PC-9 (cell line): ENCODE measurements around the gene OCSTAMP. TPM values are rescaled to one million over a fixed set of nuclear protein-coding genes. Genes with fewer than 3 reads are reported as not detected.

Experiments used
- BruUV-seq: library from RNA; stranded (reverse); fragments of 400-500 nt; replicated peaks from 2 replicates; lab custom pipeline; 2021; lab: Mats Ljungman, UMichigan
- CTCF ChIA-PET: fragments of 300-600 bp; sonication (Branson Sonifier 250); formaldehyde crosslinking; loops from one replicate; lab custom pipeline; 2022; ENCODE audit warnings: antibody characterized with exemption; lab: Charles Lee
- POLR2A ChIA-PET: fragments of 300-600 bp; sonication (Branson Sonifier 250); formaldehyde crosslinking; loops from one replicate; lab custom pipeline; 2022; ENCODE audit warnings: antibody characterized with exemption; ENCODE audit not compliant: unreplicated experiment; lab: Charles Lee
- DNase-seq, 2 experiments: peaks; one replicate each; pipeline versions ENCODE4 v3.0.0 to v3.0.0-alpha.2; 2015 to 2022; ENCODE audit warnings: mixed read lengths in 1 of 2
- H2AFZ ChIP-seq: fragments of 200-600 bp; sonication (generic); 2 replicates; pipeline ENCODE4 v1.8.1; 2017; ENCODE audit warnings: antibody characterized with exemption
- H3F3A ChIP-seq: fragments of 200-600 bp; sonication (generic); 2 replicates; pipeline ENCODE4 v1.8.1; 2017; ENCODE audit warnings: antibody characterized with exemption, mild to moderate bottlenecking, low read depth; ENCODE audit not compliant: insufficient read depth
- H3K27ac ChIP-seq: fragments of 200-600 bp; sonication (generic); 2 replicates; pipeline ENCODE4 v1.6.1; 2016; ENCODE audit warnings: mixed run types
- H3K27me3 ChIP-seq: fragments of 200-600 bp; sonication (generic); 2 replicates; pipeline ENCODE4 v1.6.1; 2016; ENCODE audit warnings: low read depth, mixed run types; ENCODE audit not compliant: insufficient read depth
- H3K36me3 ChIP-seq: fragments of 200-600 bp; sonication (generic); 2 replicates; pipeline ENCODE4 v1.6.1; 2016; ENCODE audit warnings: low read depth, mixed run types
- H3K4me1 ChIP-seq: fragments of 200-600 bp; sonication (generic); replicated peaks from 2 replicates; pipeline ENCODE4 v1.6.1; 2016; ENCODE audit warnings: mixed run types; ENCODE audit not compliant: insufficient read depth
- H3K4me2 ChIP-seq: fragments of 200-600 bp; sonication (generic); 2 replicates; pipeline ENCODE4 v1.6.1; 2017; ENCODE audit warnings: mixed run types
- H3K4me3 ChIP-seq: fragments of 200-600 bp; sonication (generic); 2 replicates; pipeline ENCODE4 v1.6.1; 2016; ENCODE audit warnings: mixed run types
- H3K79me2 ChIP-seq: fragments of 200-600 bp; sonication (generic); 2 replicates; pipeline ENCODE4 v1.6.1; 2017; ENCODE audit warnings: low read depth, mixed run types
- H3K9me2 ChIP-seq: fragments of 200-600 bp; sonication (generic); 2 replicates; pipeline ENCODE4 v1.8.1; 2017; ENCODE audit warnings: mild to moderate bottlenecking; ENCODE audit not compliant: insufficient read depth
- H3K9me3 ChIP-seq: fragments of 200-600 bp; sonication (generic); 2 replicates; pipeline ENCODE4 v1.8.1; 2016; ENCODE audit warnings: low read depth; ENCODE audit not compliant: insufficient read depth
- H4K20me1 ChIP-seq: fragments of 200-600 bp; sonication (generic); 2 replicates; pipeline ENCODE4 v1.8.1; 2017; ENCODE audit not compliant: insufficient read depth
- EZH2 ChIP-seq: fragments of 200-600 bp; sonication (generic); IDR thresholded peaks from 2 replicates; pipeline ENCODE4 v1.8.0; 2017; ENCODE audit warnings: antibody characterized with exemption, low read depth
- intact Hi-C: fragments of 100-400 bp; cut with micrococcal nuclease; formaldehyde crosslinking; loops from one replicate; pipeline ENCODE4 v1.10.0; 2022; ENCODE audit not compliant: unreplicated experiment
- total RNA-seq: library from RNA; stranded (reverse); gene quantifications from 2 replicates; pipeline ENCODE4 v1.2.3, GENCODE V29; 2021
- TF ChIP-seq, protein P1 (sequence below): fragments of 200-600 bp; sonication (generic); conservative IDR thresholded peaks from 2 replicates; pipeline ENCODE4 v1.6.1; 2017; ENCODE audit warnings: mixed run types, antibody characterized with exemption, mild to moderate bottlenecking, moderate library complexity

Gene OCSTAMP
- total RNA-seq, 1 experiment from 2014 or later: not detected

DNA sequence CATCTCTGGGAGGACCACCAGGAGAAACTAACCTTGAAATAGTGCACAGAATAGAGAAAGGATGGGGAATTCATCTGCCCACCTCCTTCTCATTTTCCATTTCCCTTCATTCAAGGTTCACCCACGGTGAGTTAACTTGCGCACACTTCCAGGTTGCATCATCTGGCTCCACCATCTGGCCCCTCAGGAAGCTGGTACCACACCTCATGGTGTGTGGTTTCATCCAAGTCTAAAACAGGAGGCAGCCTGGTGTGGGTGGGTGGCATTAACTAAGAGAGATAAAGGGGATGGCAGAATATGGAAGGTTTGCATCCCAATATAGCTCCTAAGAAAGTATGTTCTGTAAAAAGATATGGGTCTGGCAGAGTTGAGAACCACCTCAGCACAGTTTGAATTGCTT lies 40.9 kb downstream of the OCSTAMP start:
- H3F3A ChIP-seq: no peaks in the 10 kb centered on the region
- ChIA-PET POLR2A (no interaction called here), CTCF (interaction anchor here (0.6 kb wide), 1 partner anchor 709 kb away, joined by 3 read pairs; no protein-coding TSS in a partner anchor)
- no peak overlapping the region for H2AFZ ChIP-seq
- no peaks in the 10 kb centered on the region for H3K9me2 ChIP-seq
- no peak overlapping the region for H3K4me3 ChIP-seq
- H3K4me1 ChIP-seq: no peaks in the 10 kb centered on the region
- H3K79me2 ChIP-seq: no peaks in the 10 kb centered on the region
- H3K36me3 ChIP-seq: no peaks in the 10 kb centered on the region
- TF ChIP-seq, protein P1, sequence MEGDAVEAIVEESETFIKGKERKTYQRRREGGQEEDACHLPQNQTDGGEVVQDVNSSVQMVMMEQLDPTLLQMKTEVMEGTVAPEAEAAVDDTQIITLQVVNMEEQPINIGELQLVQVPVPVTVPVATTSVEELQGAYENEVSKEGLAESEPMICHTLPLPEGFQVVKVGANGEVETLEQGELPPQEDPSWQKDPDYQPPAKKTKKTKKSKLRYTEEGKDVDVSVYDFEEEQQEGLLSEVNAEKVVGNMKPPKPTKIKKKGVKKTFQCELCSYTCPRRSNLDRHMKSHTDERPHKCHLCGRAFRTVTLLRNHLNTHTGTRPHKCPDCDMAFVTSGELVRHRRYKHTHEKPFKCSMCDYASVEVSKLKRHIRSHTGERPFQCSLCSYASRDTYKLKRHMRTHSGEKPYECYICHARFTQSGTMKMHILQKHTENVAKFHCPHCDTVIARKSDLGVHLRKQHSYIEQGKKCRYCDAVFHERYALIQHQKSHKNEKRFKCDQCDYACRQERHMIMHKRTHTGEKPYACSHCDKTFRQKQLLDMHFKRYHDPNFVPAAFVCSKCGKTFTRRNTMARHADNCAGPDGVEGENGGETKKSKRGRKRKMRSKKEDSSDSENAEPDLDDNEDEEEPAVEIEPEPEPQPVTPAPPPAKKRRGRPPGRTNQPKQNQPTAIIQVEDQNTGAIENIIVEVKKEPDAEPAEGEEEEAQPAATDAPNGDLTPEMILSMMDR: no peak
- no peak for TF ChIP-seq EZH2
- no peaks in the 10 kb centered on the region for H3K9me3 ChIP-seq
- 0 out of 2 replicates have a peak, but pooled peaks cover 5% of the 10 kb centered on the region for H4K20me1 ChIP-seq
- BruUV-seq: no TSS peak
- peaks cover 79% of the 10 kb centered on the region for H3K27me3 ChIP-seq
- intact Hi-C loops: no loop called here
- H3K4me2 ChIP-seq: no peak overlapping the region
- no peak overlapping the region for H3K27ac ChIP-seq
- no peak for DNase-seq

DNA sequence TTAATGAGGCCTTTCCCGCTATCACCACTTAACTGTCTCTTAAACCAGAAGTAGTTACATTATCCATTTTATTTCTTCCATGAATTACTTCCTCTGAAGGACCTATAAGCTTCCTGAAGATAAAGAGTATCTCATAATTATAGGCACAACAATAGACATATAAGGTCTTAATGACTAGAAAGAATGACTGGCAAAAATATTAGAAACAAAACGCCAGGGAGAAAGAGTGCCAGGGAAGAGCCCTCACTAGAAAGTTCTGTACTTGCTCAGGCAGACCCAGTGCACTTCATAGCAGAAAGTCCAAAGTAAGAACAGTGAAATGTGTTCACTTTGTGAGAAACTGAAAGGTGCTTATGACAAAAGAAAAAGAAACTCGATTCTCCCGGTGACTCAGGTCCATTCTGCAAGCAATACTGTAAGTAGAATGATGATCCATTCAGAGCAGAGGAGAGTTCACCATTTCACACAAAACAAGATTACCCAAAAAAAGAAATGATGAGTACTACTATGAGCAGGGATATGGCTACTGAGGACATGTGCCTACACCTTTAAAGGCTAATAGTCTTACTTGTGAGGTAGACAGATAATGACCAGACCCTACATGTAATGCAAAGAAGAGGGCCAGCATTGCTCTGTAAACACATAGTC lies 42.6 kb downstream of the OCSTAMP start:
- intact Hi-C loops: no loop called here
- Histone ChIP-seq H3K27ac (no peak overlapping the region), H3K9me2 (no peaks in the 10 kb centered on the region), H3F3A (no peaks in the 10 kb centered on the region), H2AFZ (no peak overlapping the region), H4K20me1 (0 out of 2 replicates have a peak, but pooled peaks cover 5% of the 10 kb centered on the region), H3K27me3 (peaks cover 64% of the 10 kb centered on the region), H3K4me3 (no peak overlapping the region), H3K9me3 (0 out of 2 replicates have a peak, but pooled peaks cover 4% of the 10 kb centered on the region), H3K4me2 (no peak overlapping the region), H3K79me2 (no peaks in the 10 kb centered on the region), H3K36me3 (no peaks in the 10 kb centered on the region), H3K4me1 (no peaks in the 10 kb centered on the region)
- CTCF ChIA-PET: no interaction called here
- no TSS peak for BruUV-seq
- no peak for DNase-seq
- no peak for TF ChIP-seq EZH2
- TF ChIP-seq, protein P1: no peak
- POLR2A ChIA-PET: no interaction called here

DNA sequence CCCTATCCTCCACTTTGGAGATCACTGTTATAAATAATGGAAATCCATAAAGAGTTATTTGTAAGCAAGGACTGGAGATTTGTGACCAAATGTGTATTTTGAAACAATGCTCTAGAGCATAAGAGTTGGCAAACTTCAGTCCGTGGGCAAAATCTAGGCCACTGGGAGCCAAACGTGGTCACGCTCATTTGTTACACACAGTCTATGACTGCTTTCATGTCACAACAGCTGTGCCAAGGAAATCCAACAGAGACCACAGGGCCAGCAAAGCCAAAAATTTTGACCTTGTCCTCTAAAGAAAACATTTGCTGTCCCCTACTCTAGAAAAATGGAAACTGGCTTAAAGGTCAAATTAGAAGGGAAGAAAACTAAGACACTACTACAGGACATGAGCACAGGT lies 44.9 kb downstream of the OCSTAMP start:
- H3K4me2 ChIP-seq: no peak overlapping the region
- TF ChIP-seq, protein P1: no peak
- no peak for TF ChIP-seq EZH2
- CTCF ChIA-PET: no interaction called here
- 0 out of 2 replicates have a peak, but pooled peaks cover 5% of the 10 kb centered on the region for H4K20me1 ChIP-seq
- no peak for DNase-seq
- POLR2A ChIA-PET: no interaction called here
- H3K27me3 ChIP-seq: peaks cover 50% of the 10 kb centered on the region
- no peaks in the 10 kb centered on the region for H3K4me1 ChIP-seq
- no peaks in the 10 kb centered on the region for H3K79me2 ChIP-seq
- no peaks in the 10 kb centered on the region for H3K36me3 ChIP-seq
- no peak overlapping the region for H3K4me3 ChIP-seq
- peaks cover 28% of the 10 kb centered on the region; the same call in 1 of the 2 replicates for H3K9me3 ChIP-seq
- no peaks in the 10 kb centered on the region for H3K9me2 ChIP-seq
- H2AFZ ChIP-seq: no peak overlapping the region
- H3F3A ChIP-seq: no peaks in the 10 kb centered on the region
- intact Hi-C loops: no loop called here
- no peak overlapping the region for H3K27ac ChIP-seq
- BruUV-seq: no TSS peak
